ENCODE measurements around the gene PEAR1.

Gene PEAR1

DNA sequence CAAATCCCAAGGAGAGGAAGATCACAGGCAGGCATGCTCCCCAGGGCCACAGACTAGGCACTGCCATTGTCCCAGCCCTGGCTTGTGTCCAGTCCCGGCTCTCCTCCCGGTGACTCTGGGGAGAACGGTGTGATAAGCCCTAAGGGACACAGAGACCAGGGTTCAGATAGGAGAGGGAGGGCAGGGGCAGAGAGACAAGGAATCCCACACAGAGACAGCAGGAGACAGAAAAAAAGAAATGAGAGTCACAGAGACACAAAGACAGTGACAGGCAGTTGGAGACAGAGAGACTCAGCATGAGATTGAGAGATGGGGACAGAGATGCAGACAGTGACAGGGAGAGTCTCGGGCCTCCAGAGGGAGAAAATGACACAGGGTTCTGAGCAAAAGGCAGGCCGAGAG lies 35.0 kb upstream of the PEAR1 start:
- Mint-ChIP-seq H3K36me3 (ENCODE audit: low read depth) (no peaks in the 10 kb centered on the region), H3K4me3 (peak overlapping the region; percentile 73 to 76 (median 74))

GRCh38 chr1:156858959-156859522 lies 34.5 kb upstream of the PEAR1 start, which contains the start of gene INSRR:
Gene INSRR, minus strand, starts transcription at chr1:156859117. Its CDS starts 496 bp downstream, at chr1:156858621.
- TF ChIP-seq CTCF (IDR thresholded peaks at IDR 0.05; ENCODE audit: unreplicated experiment in 3 of 3), result no peak
- Mint-ChIP-seq H3K4me3 (peak within 1 kb of the TSS; percentile 79 to 87 (median 82)), H3K4me1 (peaks cover 55% of the 10 kb centered on the region), H3K27me3 (ENCODE audit: low read depth) (peaks cover 71% of the 10 kb centered on the region), H3K36me3 (ENCODE audit: low read depth) (no peaks in the 10 kb centered on the region), H3K9me3 (no peaks in the 10 kb centered on the region), H3K27ac (peak within 1 kb of the TSS in 1 of 3 experiments; percentile 34)

More for the DNA sequence above, 35.0 kb upstream of the PEAR1 start:
- peaks cover 53% of the 10 kb centered on the region for H3K4me1 Mint-ChIP-seq
- H3K27ac Mint-ChIP-seq, result peak overlapping the region in 1 of 3 experiments; percentile 34
- H3K9me3 Mint-ChIP-seq, result no peaks in the 10 kb centered on the region
- no peak for TF ChIP-seq CTCF (IDR thresholded peaks at IDR 0.05; ENCODE audit: unreplicated experiment in 3 of 3)
- peaks cover 66% of the 10 kb centered on the region for H3K27me3 Mint-ChIP-seq (ENCODE audit: low read depth)

DNA sequence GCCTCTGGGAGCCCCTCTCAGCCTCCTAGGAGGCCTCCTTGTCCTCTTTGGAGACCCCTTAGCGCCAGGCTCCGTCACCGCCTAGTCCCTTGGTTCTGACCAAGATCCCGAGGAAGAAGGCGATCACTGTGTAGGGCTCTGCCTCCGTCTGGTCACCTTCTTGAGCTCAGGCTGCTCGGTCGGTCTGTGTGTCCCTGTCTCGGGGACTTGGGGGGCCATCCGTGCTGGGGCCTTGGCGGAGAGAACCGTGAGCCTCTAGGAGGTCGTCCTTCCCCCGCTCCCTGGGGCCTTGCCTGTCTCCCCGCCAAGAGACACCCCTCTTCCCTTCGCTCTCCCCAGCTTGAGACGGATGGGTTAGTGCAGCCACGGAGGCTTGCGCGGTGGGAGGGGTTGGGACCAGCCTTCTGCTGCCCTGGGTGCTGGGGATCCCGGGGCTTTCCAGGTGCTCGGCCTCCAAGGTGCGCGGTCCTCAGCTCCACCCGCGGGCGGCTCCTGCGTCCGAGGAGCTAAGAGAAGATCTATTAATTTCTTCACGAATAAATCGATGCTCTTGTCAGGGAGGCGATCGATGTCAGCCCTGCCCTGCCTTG lies 33.9 kb upstream of the PEAR1 start:
- no peak for TF ChIP-seq CTCF (IDR thresholded peaks at IDR 0.05; ENCODE audit: unreplicated experiment in 3 of 3)
- peaks cover 55% of the 10 kb centered on the region for H3K4me1 Mint-ChIP-seq
- peaks cover 76% of the 10 kb centered on the region for H3K27me3 Mint-ChIP-seq (ENCODE audit: low read depth)
- peak overlapping the region; percentile 79 to 87 (median 82) for H3K4me3 Mint-ChIP-seq
- no peak overlapping the region for H3K27ac Mint-ChIP-seq
- H3K9me3 Mint-ChIP-seq, result no peaks in the 10 kb centered on the region
- no peaks in the 10 kb centered on the region for H3K36me3 Mint-ChIP-seq (ENCODE audit: low read depth)

GRCh38 chr1:156860113-156860627 lies 33.3 kb upstream of the PEAR1 start:
- peak; percentile 82 to 93 (median 89) for TF ChIP-seq CTCF (IDR thresholded peaks at IDR 0.05; ENCODE audit: unreplicated experiment in 3 of 3)
- Mint-ChIP-seq H3K27me3 (ENCODE audit: low read depth) (peaks cover 82% of the 10 kb centered on the region), H3K4me3 (peak overlapping the region; percentile 79 to 87 (median 82)), H3K27ac (no peak overlapping the region), H3K4me1 (peaks cover 52% of the 10 kb centered on the region), H3K36me3 (ENCODE audit: low read depth) (no peaks in the 10 kb centered on the region), H3K9me3 (no peaks in the 10 kb centered on the region)

- H3K36me3 Mint-ChIP-seq (ENCODE audit: low read depth), result no peaks in the 10 kb centered on the region
- no peak for TF ChIP-seq CTCF (IDR thresholded peaks at IDR 0.05; ENCODE audit: unreplicated experiment in 3 of 3)
- peaks cover 59% of the 10 kb centered on the region for H3K4me1 Mint-ChIP-seq
- H3K9me3 Mint-ChIP-seq, result no peaks in the 10 kb centered on the region
- H3K4me3 Mint-ChIP-seq, result peak within 1 kb of the TSS; percentile 79 to 87 (median 82)
- H3K27me3 Mint-ChIP-seq (ENCODE audit: low read depth), result peaks cover 83% of the 10 kb centered on the region
- H3K27ac Mint-ChIP-seq, result peak within 1 kb of the TSS in 1 of 3 experiments; percentile 7
Measured at GRCh38 chr1:156860628-156861423, 32.7 kb upstream of the PEAR1 start, which contains the start of gene NTRK1. Gene NTRK1, plus strand, starts transcription at chr1:156860865. Its CDS starts 70 bp downstream, at chr1:156860935.

Measured in nephron (organoid).